Prostate gland (tissue), 2 donors: ENCODE data around the gene TRAPPC12. TPM values are rescaled to one million over a fixed set of nuclear protein-coding genes. Genes with fewer than 3 reads are reported as not detected.
A peak's percentile ranks its signal among the peaks of the same experiment; 100 is the strongest.

Experiments
- DNase-seq: peaks from one replicate; pipeline ENCODE4 v3.0.0-alpha.2; 2019; ENCODE audit warnings: low spot score
- H3K27ac ChIP-seq, 2 donors: fragments of 200-600 bp; sonication (generic); 2 replicates each; pipeline ENCODE4 v1.5.1; 2017 to 2019
- H3K27me3 ChIP-seq: fragments of 200-600 bp; sonication (generic); replicated peaks from 2 replicates; pipeline ENCODE4 v1.5.1; 2019; ENCODE audit not compliant: insufficient read depth
- H3K36me3 ChIP-seq, 2 donors: fragments of 200-600 bp; sonication (generic); 1 replicate in 1 of 2; 2 replicates in 1 of 2; pipeline versions ENCODE4 v1.5.1 to v1.8.1; 2017 to 2019
- H3K4me1 ChIP-seq: fragments of 200-600 bp; sonication (generic); replicated peaks from 2 replicates; pipeline ENCODE4 v1.5.1; 2019
- H3K4me3 ChIP-seq, 2 donors: fragments of 200-600 bp; sonication (generic); 2 replicates each; pipeline ENCODE4 v1.5.1; 2017 to 2019
- H3K9me3 ChIP-seq: fragments of 200-600 bp; sonication (generic); 2 replicates; pipeline ENCODE4 v1.5.1; 2017
- CTCF ChIP-seq, 4 experiments: fragments of 200-600 bp in 2 of 4; fragments of 450-650 bp in 2 of 4; sonication (generic) in 2 of 4; IDR thresholded peaks; 1 replicate in 3 of 4; 2 replicates in 1 of 4; pipeline ENCODE4 v1.5.1; 2016 to 2019; ENCODE audit warnings: antibody characterized with exemption in 4 of 4, mild to moderate bottlenecking in 2 of 4, moderate library complexity in 2 of 4
- POLR2A ChIP-seq: fragments of 450-650 bp; IDR thresholded peaks from one replicate; pipeline ENCODE4 v1.6.1; 2016; ENCODE audit warnings: antibody characterized with exemption, mild to moderate bottlenecking
- POLR2AphosphoS5 ChIP-seq: sonication (generic); formaldehyde crosslinking; IDR thresholded peaks from one replicate; pipeline ENCODE4 v1.6.1; 2017; ENCODE audit warnings: antibody characterized with exemption
- WGBS: methylation state at CpG from one replicate; pipeline ENCODE4 v1.1.5; 2018; 5-methylcytosine and 5-hydroxymethylcytosine counted together
- intact Hi-C: fragments of 100-400 bp; cut with DNase I; formaldehyde crosslinking; loops from one replicate; pipeline ENCODE4 v1.14.2; 2022
- total RNA-seq, 2 donors: library from RNA; depleted of rRNA; stranded (reverse); fragments of >200 nt; gene quantifications; one replicate each; pipeline ENCODE4 v1.1.0, GENCODE V29; 2016

Gene TRAPPC12
- total RNA-seq, 2 donors from 2014 or later, result 114 to 128 TPM

- 53% methylated on average over 11 of the region's 11 CpGs for WGBS
- no peaks in the 10 kb centered on the region for H3K27me3 ChIP-seq
- H3K27ac ChIP-seq, result peak overlapping the region in 1 of 2 donors; percentile 35
- H3K9me3 ChIP-seq, result no peaks in the 10 kb centered on the region
- no peak for TF ChIP-seq POLR2AphosphoS5
- no peak for TF ChIP-seq CTCF (IDR thresholded peaks at IDR 0.05)
- no peak for TF ChIP-seq POLR2A
- H3K36me3 ChIP-seq, result no peaks in the 10 kb centered on the region
- DNase-seq, result no peak
- H3K4me1 ChIP-seq, result peaks cover 14% of the 10 kb centered on the region
- no peak overlapping the region for H3K4me3 ChIP-seq
- intact Hi-C loops, result no loop called here
These were observed 24.9 kb downstream of the TRAPPC12 start for GRCh38 chr2:3404349-3404894.

GRCh38 chr2:3405307-3405706 lies 25.8 kb downstream of the TRAPPC12 start:
- no peak for TF ChIP-seq CTCF (IDR thresholded peaks at IDR 0.05)
- peak; percentile 9 for TF ChIP-seq POLR2AphosphoS5
- no peak for TF ChIP-seq POLR2A
- H3K9me3 ChIP-seq, result no peaks in the 10 kb centered on the region
- peak overlapping the region in 1 of 2 donors; percentile 35 for H3K27ac ChIP-seq
- 28% methylated on average over 6 of the region's 6 CpGs for WGBS
- H3K27me3 ChIP-seq, result no peaks in the 10 kb centered on the region
- H3K4me3 ChIP-seq, result no peak overlapping the region
- DNase-seq, result no peak
- no peaks in the 10 kb centered on the region for H3K36me3 ChIP-seq
- H3K4me1 ChIP-seq, result peaks cover 14% of the 10 kb centered on the region
- intact Hi-C loops, result no loop called here

- Histone ChIP-seq H3K27me3 (no peaks in the 10 kb centered on the region), H3K9me3 (no peaks in the 10 kb centered on the region), H3K4me1 (peaks cover 14% of the 10 kb centered on the region), H3K4me3 (no peak overlapping the region), H3K36me3 (no peaks in the 10 kb centered on the region), H3K27ac (no peak overlapping the region)
- intact Hi-C loops, result no loop called here
- no peak for DNase-seq
- WGBS, result 52% methylated on average over 7 of the region's 7 CpGs
- TF ChIP-seq POLR2AphosphoS5 (no peak), POLR2A (no peak), CTCF (IDR thresholded peaks at IDR 0.05) (no peak)
These were observed 26.4 kb downstream of the TRAPPC12 start for GRCh38 chr2:3405876-3406275.

- Histone ChIP-seq H3K9me3 (no peaks in the 10 kb centered on the region), H3K27me3 (no peaks in the 10 kb centered on the region), H3K4me3 (no peak overlapping the region), H3K4me1 (peaks cover 14% of the 10 kb centered on the region), H3K36me3 (no peaks in the 10 kb centered on the region), H3K27ac (no peak overlapping the region)
- WGBS, result 79% methylated on average over 3 of the region's 3 CpGs
- no peak for DNase-seq
- no peak for TF ChIP-seq POLR2AphosphoS5
- no peak for TF ChIP-seq POLR2A
- no peak for TF ChIP-seq CTCF (IDR thresholded peaks at IDR 0.05)
- intact Hi-C loops, result no loop called here
These were observed 27.0 kb downstream of the TRAPPC12 start for GRCh38 chr2:3406501-3406900.

GRCh38 chr2:3408781-3409180 lies 29.3 kb downstream of the TRAPPC12 start:
- H3K4me1 ChIP-seq, result peaks cover 14% of the 10 kb centered on the region
- no peak overlapping the region for H3K27ac ChIP-seq
- no peak for DNase-seq
- WGBS, result over 99% methylated on average over 13 of the region's 13 CpGs
- intact Hi-C loops, result no loop called here
- H3K9me3 ChIP-seq, result no peaks in the 10 kb centered on the region
- no peak for TF ChIP-seq POLR2A
- no peak overlapping the region for H3K4me3 ChIP-seq
- no peaks in the 10 kb centered on the region for H3K36me3 ChIP-seq
- H3K27me3 ChIP-seq, result no peaks in the 10 kb centered on the region
